ENCODE data around the gene IGF1R.

The IGF1R gene

GRCh38 chr15:98703126-98703685 lies 54.9 kb downstream of the IGF1R start:
- no peak for DNase-seq (ENCODE audit: low read depth)
- no peak for TF ChIP-seq CTCF (conservative IDR thresholded peaks at IDR 0.05; ENCODE audit: low read depth, low read length)
- no peak overlapping the region for H3K4me3 ChIP-seq (ENCODE audit: low read depth, low read length)

- no peak for DNase-seq (ENCODE audit: low read depth)
- TF ChIP-seq CTCF (conservative IDR thresholded peaks at IDR 0.05; ENCODE audit: low read depth, low read length): no peak
- no peak overlapping the region for H3K4me3 ChIP-seq (ENCODE audit: low read depth, low read length)
Measured at GRCh38 chr15:98705070-98705469, 56.7 kb downstream of the IGF1R start.

- no peak for TF ChIP-seq CTCF (conservative IDR thresholded peaks at IDR 0.05; ENCODE audit: low read depth, low read length)
- H3K4me3 ChIP-seq (ENCODE audit: low read depth, low read length): no peak overlapping the region
- no peak for DNase-seq (ENCODE audit: low read depth)
Measured at GRCh38 chr15:98706387-98706786, 58.0 kb downstream of the IGF1R start.

GRCh38 chr15:98706986-98707385 lies 58.6 kb downstream of the IGF1R start:
- no peak for TF ChIP-seq CTCF (conservative IDR thresholded peaks at IDR 0.05; ENCODE audit: low read depth, low read length)
- H3K4me3 ChIP-seq (ENCODE audit: low read depth, low read length): no peak overlapping the region
- DNase-seq (ENCODE audit: low read depth): no peak

- no peak for TF ChIP-seq CTCF (conservative IDR thresholded peaks at IDR 0.05; ENCODE audit: low read depth, low read length)
- no peak for DNase-seq (ENCODE audit: low read depth)
- H3K4me3 ChIP-seq (ENCODE audit: low read depth, low read length): no peak overlapping the region
Measured at GRCh38 chr15:98708037-98708590, 59.8 kb downstream of the IGF1R start.

GRCh38 chr15:98711810-98712209 lies 63.5 kb downstream of the IGF1R start:
- TF ChIP-seq CTCF (conservative IDR thresholded peaks at IDR 0.05; ENCODE audit: low read depth, low read length): no peak
- DNase-seq (ENCODE audit: low read depth): no peak
- H3K4me3 ChIP-seq (ENCODE audit: low read depth, low read length): no peak overlapping the region

All from choroid plexus epithelial cell (primary cell).